K562 (cell line): ENCODE data around the gene LZTR1. TPM values are rescaled to one million over a fixed set of nuclear protein-coding genes. Genes with fewer than 3 reads are reported as not detected.
A peak's percentile ranks its signal among the peaks of the same experiment; 100 is the strongest.

ENCODE experiments used
- CLOCK ChIP-seq: fragments of 250-450 bp; sonication (Bioruptor Pico); IDR thresholded peaks from 2 replicates; pipeline ENCODE4 v1.4.0; 2020; ENCODE audit warnings: mild to moderate bottlenecking, moderate library complexity, borderline replicate concordance
- FOXA1 ChIP-seq: fragments of 450-650 bp; IDR thresholded peaks from 2 replicates; pipeline ENCODE4 v1.6.1; 2016; ENCODE audit warnings: mild to moderate bottlenecking, borderline replicate concordance
- GABPB1 ChIP-seq: sonication (generic); formaldehyde crosslinking; IDR thresholded peaks from 2 replicates; pipeline ENCODE4 v1.8.0; 2022; ENCODE audit warnings: mild to moderate bottlenecking, missing genetic modification reagents
- GTF2A2 ChIP-seq: IDR thresholded peaks from 2 replicates; pipeline ENCODE4 v1.6.1; 2016; ENCODE audit warnings: mild to moderate bottlenecking, missing genetic modification characterization, missing compliant biosample characterization
- KDM1A ChIP-seq, 2 experiments: fragments of 450-650 bp; IDR thresholded peaks; 2 replicates each; pipeline ENCODE4 v1.6.1; 2016; ENCODE audit warnings: mild to moderate bottlenecking in 2 of 2
- L3MBTL2 ChIP-seq: fragments of 450-650 bp; IDR thresholded peaks from 2 replicates; pipeline ENCODE4 v1.6.1; 2016; ENCODE audit warnings: mild to moderate bottlenecking, moderate library complexity
- MLLT1 ChIP-seq, 2 experiments: fragments of 450-650 bp; IDR thresholded peaks; 2 replicates each; pipeline ENCODE4 v1.6.1; 2016
- MYC ChIP-seq, 2 experiments: fragments of 250-450 bp in 1 of 2; sonication (Bioruptor Pico) in 1 of 2; IDR thresholded peaks; 2 replicates each; pipeline versions ENCODE4 v1.5.1 to v1.6.1; 2012 to 2021; ENCODE audit warnings: low read depth in 2 of 2, borderline replicate concordance in 1 of 2, improper control_type of control experiment in 1 of 2, low read length in 1 of 2, mild to moderate bottlenecking in 1 of 2, moderate library complexity in 1 of 2
- NCOR1 ChIP-seq: fragments of 450-650 bp; IDR thresholded peaks from 2 replicates; pipeline ENCODE4 v1.6.1; 2016; ENCODE audit warnings: mild to moderate bottlenecking, moderate library complexity
- SIRT6 ChIP-seq: IDR thresholded peaks from one replicate; pipeline ENCODE4 v1.6.1; 2012; ENCODE audit warnings: low read depth, mild to moderate bottlenecking, control low read depth, inconsistent platforms, low read length, moderate library complexity
- ZBTB17 ChIP-seq: fragments of 450-650 bp; formaldehyde crosslinking; IDR thresholded peaks from 2 replicates; pipeline ENCODE4 v1.4.0; 2020; ENCODE audit warnings: mild to moderate bottlenecking
- ZC3H4 ChIP-seq: sonication (generic); formaldehyde crosslinking; IDR thresholded peaks from 2 replicates; pipeline ENCODE4 v1.9.0; 2021; ENCODE audit warnings: missing genetic modification reagents, borderline replicate concordance
- ZNF12 ChIP-seq: sonication (generic); formaldehyde crosslinking; IDR thresholded peaks from 2 replicates; pipeline ENCODE4 v1.4.0; 2020; ENCODE audit warnings: mild to moderate bottlenecking, missing genetic modification reagents
- ZNF134 ChIP-seq: fragments of 250-450 bp; sonication (Bioruptor Pico); conservative IDR thresholded peaks from 2 replicates; pipeline ENCODE4 v1.4.0; 2020
- ZNF324 ChIP-seq: fragments of 250-450 bp; sonication (Bioruptor Pico); IDR thresholded peaks from 2 replicates; pipeline ENCODE4 v1.4.0; 2020; ENCODE audit warnings: mild to moderate bottlenecking
- ZNF444 ChIP-seq: fragments of 250-450 bp; sonication (Bioruptor Pico); IDR thresholded peaks from 2 replicates; pipeline ENCODE4 v1.4.0; 2020; ENCODE audit warnings: mild to moderate bottlenecking, moderate library complexity
- ZNF707 ChIP-seq: fragments of 250-450 bp; sonication (Bioruptor Pico); conservative IDR thresholded peaks from 2 replicates; pipeline ENCODE4 v1.8.0; 2022; ENCODE audit warnings: inconsistent platforms, mild to moderate bottlenecking, moderate library complexity
- ZNF717 ChIP-seq: fragments of 250-450 bp; sonication (Bioruptor Pico); IDR thresholded peaks from 2 replicates; pipeline ENCODE4 v1.5.0; 2021
- polyA plus RNA-seq, 8 experiments: library from polyadenylated mRNA; depleted of rRNA in 4 of 8; stranded (reverse) in 5 of 8; unstranded in 3 of 8; fragments of >200 nt; fragmentation: Nextera tagmentation in 2 of 8; fragmentation: Illumina TruSeq in 1 of 8; extraction: Ambion mirVana in 2 of 8; extraction: Trizol in 1 of 8; gene quantifications; 2 replicates each; pipeline versions ENCODE4 v1.2.1 to v1.2.3, GENCODE V29; 2011 to 2014; ENCODE audit warnings: inconsistent platforms in 1 of 8, missing spikeins in 1 of 8
- total RNA-seq, 7 experiments: library from RNA; depleted of rRNA in 6 of 7; stranded (reverse); fragments of >200 nt in 6 of 7; fragmentation: Illumina TruSeq in 2 of 7; extraction: Trizol in 2 of 7; gene quantifications; 2 replicates each; pipeline versions ENCODE4 v1.2.1 to v1.2.3, GENCODE V29; 2011 to 2021; ENCODE audit warnings: low replicate concordance in 1 of 7
- TF ChIP-seq, protein P1 (sequence below): fragments of 250-450 bp; sonication (Bioruptor Pico); IDR thresholded peaks from 2 replicates; pipeline ENCODE4 v1.4.0; 2020; ENCODE audit warnings: borderline replicate concordance
- TF ChIP-seq, protein P2 (sequence below): sonication (generic); formaldehyde crosslinking; IDR thresholded peaks from 2 replicates; pipeline ENCODE4 v1.8.0; 2022; ENCODE audit warnings: mild to moderate bottlenecking, missing genetic modification reagents
- TF ChIP-seq, protein P3 (sequence below): fragments of 450-650 bp; formaldehyde crosslinking; conservative IDR thresholded peaks from 2 replicates; pipeline ENCODE4 v1.4.0; 2022; ENCODE audit warnings: mild to moderate bottlenecking, missing genetic modification characterization

The LZTR1 gene
- total and polyA plus RNA-seq, 9 of the 15 experiments (the other 6 are each of a cell fraction or from before 2014, with no cell fraction given): 2.2 to 135 (median 63.0) TPM

GRCh38 chr22:21000987-21001600 is 19.0 kb downstream of the LZTR1 start (continued):
- TF ChIP-seq CLOCK (CRISPR knock-in tag): 0 out of 2 replicates have a peak, but pooled peaks have one; percentile 70
- no peak for TF ChIP-seq NCOR1
- TF ChIP-seq ZNF134 (CRISPR knock-in tag): 0 out of 2 replicates have a peak, but pooled peaks have one; percentile 30
- no peak for TF ChIP-seq ZNF717
- TF ChIP-seq ZBTB17 (CRISPR knock-in tag): 0 out of 2 replicates have a peak, but pooled peaks have one; percentile 6
- TF ChIP-seq, protein P1, sequence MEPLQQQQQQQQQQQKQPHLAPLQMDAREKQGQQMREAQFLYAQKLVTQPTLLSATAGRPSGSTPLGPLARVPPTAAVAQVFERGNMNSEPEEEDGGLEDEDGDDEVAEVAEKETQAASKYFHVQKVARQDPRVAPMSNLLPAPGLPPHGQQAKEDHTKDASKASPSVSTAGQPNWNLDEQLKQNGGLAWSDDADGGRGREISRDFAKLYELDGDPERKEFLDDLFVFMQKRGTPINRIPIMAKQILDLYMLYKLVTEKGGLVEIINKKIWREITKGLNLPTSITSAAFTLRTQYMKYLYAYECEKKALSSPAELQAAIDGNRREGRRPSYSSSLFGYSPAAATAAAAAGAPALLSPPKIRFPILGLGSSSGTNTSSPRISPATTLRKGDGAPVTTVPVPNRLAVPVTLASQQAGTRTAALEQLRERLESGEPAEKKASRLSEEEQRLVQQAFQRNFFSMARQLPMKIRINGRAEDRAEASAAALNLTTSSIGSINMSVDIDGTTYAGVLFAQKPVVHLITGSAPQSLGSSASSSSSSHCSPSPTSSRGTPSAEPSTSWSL (CRISPR knock-in tag): peak; percentile 75; the same call in 1 of the 2 replicates
- TF ChIP-seq FOXA1: no peak
- TF ChIP-seq, protein P2, sequence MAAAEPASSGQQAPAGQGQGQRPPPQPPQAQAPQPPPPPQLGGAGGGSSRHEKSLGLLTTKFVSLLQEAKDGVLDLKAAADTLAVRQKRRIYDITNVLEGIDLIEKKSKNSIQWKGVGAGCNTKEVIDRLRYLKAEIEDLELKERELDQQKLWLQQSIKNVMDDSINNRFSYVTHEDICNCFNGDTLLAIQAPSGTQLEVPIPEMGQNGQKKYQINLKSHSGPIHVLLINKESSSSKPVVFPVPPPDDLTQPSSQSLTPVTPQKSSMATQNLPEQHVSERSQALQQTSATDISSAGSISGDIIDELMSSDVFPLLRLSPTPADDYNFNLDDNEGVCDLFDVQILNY: no peak
- no peak for TF ChIP-seq SIRT6
- TF ChIP-seq MYC (IDR thresholded peaks at IDR 0.05; ENCODE audit: low read depth, low read length): no peak
- no peak for TF ChIP-seq MYC (CRISPR knock-in tag; IDR thresholded peaks at IDR 0.05; ENCODE audit: borderline replicate concordance, low read depth)
- no peak for TF ChIP-seq ZNF12 (CRISPR knock-in tag)
- peak; percentile 23; the same call in 1 of the 2 replicates for TF ChIP-seq GTF2A2 (tag)
- TF ChIP-seq KDM1A (IDR thresholded peaks at IDR 0.05): no peak
- peak; percentile 41; the same call in 1 of the 2 replicates for TF ChIP-seq ZNF324
- TF ChIP-seq ZNF707 (CRISPR knock-in tag): peak; percentile 45; the same call in 1 of the 2 replicates
- no peak for TF ChIP-seq MLLT1 (IDR thresholded peaks at IDR 0.05)
- no peak for TF ChIP-seq GABPB1 (CRISPR knock-in tag)
- TF ChIP-seq ZNF444 (CRISPR knock-in tag): 0 out of 2 replicates have a peak, but pooled peaks have one; percentile 64
- TF ChIP-seq ZC3H4 (CRISPR knock-in tag): no peak
- TF ChIP-seq, protein P3, sequence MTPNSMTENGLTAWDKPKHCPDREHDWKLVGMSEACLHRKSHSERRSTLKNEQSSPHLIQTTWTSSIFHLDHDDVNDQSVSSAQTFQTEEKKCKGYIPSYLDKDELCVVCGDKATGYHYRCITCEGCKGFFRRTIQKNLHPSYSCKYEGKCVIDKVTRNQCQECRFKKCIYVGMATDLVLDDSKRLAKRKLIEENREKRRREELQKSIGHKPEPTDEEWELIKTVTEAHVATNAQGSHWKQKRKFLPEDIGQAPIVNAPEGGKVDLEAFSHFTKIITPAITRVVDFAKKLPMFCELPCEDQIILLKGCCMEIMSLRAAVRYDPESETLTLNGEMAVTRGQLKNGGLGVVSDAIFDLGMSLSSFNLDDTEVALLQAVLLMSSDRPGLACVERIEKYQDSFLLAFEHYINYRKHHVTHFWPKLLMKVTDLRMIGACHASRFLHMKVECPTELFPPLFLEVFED (CRISPR knock-in tag): peak; percentile 48; the same call in 1 of the 2 replicates
- no peak for TF ChIP-seq L3MBTL2
